ENCODE results near the gene MRPS5.

MRPS5 gene

DNA sequence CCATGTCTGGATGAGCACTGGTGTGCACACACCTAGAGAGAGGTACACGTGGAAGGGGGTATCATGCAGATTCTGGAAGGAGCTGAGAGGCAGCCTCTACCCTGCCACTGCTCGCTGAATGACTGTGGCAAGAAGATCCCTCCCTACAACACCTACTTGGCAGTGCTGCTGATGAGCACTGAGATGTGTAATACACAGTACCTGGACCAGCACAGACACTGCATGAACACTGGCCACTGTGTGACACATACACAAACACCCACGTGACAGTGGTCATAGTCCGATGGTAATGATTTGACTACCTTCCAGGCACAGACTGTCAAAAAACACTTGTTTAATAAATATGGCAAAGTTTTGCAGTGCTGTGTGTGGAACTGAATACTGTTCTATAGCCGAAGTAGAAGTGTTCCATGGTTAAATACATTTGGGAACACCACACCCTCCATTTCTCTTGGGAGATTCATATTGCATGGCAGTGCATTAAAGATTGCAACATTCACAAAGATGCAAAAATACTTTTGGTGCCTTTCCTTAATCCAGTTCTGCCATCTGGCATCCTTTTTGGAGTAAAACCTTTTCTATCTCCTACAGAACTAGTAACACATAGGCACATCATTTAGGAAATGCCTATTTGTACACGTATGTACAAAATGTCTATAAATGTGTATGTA, 29.6 kb downstream of the MRPS5 start:
- DNase-seq (ENCODE audit: insufficient read length, low spot score) (no peak), FAIRE-seq (peak; percentile 49)

DNA sequence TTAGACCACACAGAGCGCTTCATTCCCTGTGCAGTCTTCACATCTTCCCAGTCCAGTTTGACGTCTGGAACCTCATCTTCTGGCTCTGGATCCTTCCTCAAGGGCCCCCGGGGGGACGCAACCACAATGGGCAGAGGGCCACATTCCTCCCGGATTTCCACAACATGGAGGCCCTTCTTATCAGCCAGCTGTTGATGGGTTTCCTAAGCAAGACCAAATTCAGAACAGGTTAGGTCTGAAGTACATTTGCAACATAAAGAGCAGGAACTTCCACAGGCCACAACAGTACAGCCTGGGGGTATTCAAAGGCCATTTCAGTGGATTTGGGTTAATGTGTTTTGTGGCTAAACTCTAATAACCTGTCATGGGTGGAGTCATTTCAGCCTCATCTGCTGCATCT, 34.2 kb downstream of the MRPS5 start:
- no peak for FAIRE-seq
- no peak for DNase-seq (ENCODE audit: insufficient read length, low spot score)

DNA sequence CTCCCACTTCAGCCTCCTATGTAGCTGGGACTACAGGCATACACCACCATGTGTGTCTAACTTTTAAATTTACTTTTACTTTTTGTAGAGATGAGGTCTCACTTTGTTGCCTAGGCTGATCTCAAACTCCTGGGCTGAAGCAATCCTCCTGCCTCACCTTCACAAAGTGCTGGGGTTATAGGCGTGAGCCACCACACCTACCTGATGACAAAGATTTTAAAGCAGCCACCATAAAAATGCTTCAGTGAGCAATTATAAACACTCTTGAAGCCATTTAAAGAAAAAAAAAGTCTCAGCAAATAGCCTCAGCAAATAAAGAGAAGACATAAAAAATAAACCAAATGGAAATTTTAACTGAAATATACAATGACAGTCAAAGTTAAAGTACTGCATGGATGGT, 35.6 kb downstream of the MRPS5 start:
- FAIRE-seq (no peak), DNase-seq (ENCODE audit: insufficient read length, low spot score) (no peak)

DNA sequence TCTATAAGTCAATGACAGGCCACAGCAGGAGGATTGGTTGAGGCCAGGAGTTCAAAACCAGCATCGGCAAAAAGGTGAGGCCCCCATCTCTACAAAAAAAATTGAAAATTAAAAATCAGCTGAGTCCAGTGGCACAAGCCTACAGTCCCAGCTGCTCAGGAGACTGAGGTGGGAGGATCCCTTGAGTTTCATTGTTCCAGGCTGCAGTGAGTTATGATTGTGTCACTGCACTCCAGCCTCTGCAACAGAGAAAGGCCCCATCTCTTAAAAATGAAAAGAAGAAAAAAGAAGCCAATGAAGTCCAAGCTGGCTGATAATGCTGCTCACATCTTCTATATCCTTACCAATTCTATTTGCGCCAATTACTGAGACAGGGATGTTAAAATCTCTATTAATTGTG, 39.1 kb downstream of the MRPS5 start:
- FAIRE-seq (no peak), DNase-seq (ENCODE audit: insufficient read length, low spot score) (no peak)

DNA sequence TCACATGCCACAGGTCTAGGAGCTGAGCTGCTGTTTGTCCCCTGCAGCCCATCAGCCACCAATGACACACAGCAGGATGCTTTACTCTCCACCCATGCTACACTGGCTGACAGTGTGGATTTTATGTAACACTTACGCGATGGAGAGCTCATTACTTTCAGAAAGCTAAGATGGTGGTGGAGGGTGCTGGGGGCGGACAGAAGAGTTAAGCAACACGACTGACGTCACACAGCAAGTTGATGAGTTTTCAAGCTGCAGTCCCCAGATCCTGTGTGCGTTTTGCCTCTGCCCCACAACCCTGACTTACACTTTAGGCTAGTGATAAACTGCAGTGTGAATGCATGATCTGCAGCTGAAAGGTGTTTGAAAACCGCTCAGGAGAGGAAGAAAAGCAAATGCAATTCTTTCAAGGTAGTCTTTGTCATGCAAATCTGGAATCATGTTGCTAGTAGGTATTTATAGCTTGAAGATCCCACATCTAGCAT, 42.4 kb downstream of the MRPS5 start:
- FAIRE-seq (peak; percentile 33), DNase-seq (ENCODE audit: insufficient read length, low spot score) (no peak)

DNA sequence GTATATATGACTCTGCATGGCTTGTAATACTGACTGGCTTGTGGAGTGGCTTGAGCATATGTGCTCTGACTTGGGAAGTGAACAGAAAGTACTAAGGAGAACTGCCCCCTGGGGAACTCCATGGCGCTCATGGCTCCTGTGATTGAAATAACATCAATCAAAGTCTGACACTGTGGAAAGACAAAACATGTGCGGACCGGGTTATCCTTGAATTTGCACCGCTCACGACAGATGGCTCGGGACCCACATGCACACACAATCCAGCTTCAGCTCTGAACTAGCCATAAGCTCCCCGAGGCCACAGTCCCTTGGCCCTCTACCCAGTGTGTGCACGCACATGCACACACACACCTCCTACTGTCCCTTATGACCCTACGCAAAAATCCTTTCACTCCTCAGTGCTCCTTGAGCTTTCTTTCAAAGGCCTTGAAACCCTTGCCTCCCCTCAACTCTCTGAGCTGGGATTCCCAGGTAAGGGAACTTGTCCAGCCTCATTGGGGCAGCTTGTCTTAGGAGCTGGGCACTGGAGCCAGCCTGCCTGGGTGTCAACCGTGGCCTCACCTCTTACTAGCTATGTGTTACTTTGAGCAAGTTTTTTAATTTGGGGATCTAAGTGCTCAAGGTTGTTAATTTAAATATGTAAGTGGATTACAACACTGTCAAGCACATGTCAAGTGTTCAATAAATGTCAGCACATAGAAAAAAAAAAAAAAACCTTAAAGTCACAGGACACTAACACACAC, 43.6 kb downstream of the MRPS5 start:
- DNase-seq (ENCODE audit: insufficient read length, low spot score) (no peak), FAIRE-seq (no peak)

DNA sequence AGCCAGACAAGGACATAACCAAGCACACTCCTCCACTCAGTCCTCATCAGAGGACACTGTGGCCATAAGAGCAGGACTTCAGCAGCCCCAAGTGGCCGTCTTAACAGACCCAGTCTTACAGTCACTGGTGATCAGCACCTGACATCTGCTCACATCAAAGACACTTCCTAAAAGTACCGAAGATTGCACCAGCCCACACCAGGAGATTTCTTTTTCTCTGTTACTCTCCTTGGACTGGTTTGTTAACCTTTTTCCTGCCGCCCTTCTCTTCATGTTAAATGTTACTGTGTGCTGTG, 44.1 kb downstream of the MRPS5 start:
- FAIRE-seq (no peak), DNase-seq (ENCODE audit: insufficient read length, low spot score) (no peak)

DNA sequence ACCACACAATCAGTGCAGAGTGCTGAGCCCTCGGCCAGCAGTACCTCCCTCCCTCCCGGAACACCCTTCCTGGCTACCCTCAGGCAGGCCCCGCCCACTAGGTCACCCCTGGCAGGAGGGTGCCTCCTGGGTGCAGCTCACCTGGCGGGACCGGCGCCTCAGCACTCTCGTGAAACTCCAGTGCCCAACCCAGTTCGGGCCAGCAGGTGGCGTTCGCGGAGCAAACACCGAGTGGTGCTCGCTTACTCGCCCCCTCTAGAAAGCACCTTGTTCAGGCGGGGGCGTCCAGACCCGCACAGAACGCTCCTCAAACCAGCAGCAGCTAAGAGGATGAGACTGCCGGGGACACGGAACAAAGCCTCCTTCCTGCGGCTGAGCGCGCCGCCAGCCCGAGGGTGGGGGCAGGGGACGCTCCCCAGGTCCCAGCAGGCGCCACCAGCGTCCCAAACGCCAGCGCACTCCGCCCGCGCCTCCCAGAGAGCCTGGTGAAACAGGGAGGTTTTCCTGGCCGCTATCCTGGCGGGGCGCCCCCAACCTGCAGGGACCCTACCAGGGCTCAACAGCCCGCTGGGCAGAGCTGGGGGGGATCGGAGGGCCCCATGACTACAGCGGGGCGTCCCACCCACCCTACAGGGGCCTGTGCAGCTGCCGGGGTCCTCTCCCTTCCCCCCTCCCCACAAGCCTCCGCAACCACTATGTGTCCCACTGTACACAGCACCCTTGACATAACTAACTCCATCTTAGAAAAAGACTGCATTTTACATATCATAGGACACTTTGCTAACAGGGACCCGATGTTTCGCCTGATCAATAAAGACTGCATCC, 44.7 kb downstream of the MRPS5 start:
- FAIRE-seq, result peak; percentile 93

DNA sequence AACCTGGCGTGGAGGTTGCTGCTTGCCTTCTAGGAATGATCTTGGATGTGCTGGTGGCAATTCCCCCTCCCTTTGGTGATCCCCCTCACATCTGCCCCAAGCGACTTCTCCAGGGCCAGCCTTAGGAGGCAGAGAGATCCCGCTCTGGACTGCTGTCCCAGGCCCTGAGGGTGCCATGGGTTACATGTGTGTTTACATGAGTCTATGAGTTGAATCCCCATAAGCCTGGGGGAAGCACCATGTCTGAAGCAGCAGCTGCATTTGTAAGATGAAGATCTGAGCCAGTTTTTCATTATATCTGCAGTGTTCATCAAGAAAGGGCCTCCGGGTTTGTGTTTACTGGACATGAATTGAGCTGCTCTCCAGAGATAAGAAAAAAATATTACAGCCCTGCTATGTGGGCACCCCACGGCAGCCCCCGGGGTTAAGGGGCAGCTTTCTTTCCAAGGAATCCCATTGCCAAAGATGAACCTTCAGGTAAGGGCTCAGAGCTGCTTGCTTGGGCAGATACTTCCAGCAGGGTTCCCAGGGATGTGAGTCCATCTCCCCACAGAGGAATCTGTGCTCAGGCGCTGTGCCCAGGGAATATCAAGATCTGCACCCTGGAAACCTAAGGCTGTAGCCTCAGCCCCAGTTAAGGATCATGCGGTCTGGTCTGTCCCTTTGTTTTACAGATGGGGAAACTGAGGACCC, 46.0 kb downstream of the MRPS5 start:
- FAIRE-seq (no peak), DNase-seq (ENCODE audit: insufficient read length, low spot score) (no peak)

More for the DNA sequence above, 44.7 kb downstream of the MRPS5 start:
- peak; percentile 83 for DNase-seq (ENCODE audit: insufficient read length, low spot score)

DNA sequence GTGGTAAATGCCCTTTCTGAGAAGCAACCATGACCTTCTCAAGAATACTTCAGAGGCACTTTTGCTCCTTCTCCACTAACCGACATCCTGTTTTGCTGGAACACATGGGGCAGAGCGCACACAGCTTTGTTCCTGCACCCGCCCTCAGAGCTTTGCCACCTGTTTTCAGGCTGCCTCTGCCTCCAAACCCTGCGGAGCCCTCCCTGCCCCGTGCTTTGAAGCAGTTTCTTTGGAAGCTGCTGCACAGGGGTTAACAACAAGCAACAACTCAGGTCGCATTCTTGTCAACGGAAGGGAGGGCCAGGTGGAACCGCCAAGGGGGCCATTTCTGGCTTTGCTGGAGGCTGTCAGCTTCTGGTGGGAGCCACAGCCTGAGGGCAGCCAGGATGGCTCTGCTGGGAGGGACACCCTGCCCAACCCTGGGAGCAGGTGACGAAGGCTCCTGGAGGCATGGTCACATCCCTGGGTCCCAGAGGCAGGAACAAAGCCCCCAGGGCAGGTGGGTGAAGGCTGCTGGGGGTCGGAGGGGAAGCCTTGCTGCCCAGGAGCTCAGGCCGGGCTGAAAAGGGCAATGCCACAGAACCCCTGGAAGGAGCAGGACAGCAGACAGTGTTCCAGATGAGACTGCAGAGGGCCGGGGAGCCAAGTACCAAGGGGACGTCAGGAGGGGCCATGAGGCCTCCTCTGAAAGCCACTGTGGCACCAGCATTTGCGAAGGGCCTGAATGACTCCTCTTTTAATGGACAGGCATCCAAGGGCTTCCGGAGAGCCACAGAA, 46.8 kb downstream of the MRPS5 start:
- FAIRE-seq, result no peak
- DNase-seq (ENCODE audit: insufficient read length, low spot score), result no peak

DNA sequence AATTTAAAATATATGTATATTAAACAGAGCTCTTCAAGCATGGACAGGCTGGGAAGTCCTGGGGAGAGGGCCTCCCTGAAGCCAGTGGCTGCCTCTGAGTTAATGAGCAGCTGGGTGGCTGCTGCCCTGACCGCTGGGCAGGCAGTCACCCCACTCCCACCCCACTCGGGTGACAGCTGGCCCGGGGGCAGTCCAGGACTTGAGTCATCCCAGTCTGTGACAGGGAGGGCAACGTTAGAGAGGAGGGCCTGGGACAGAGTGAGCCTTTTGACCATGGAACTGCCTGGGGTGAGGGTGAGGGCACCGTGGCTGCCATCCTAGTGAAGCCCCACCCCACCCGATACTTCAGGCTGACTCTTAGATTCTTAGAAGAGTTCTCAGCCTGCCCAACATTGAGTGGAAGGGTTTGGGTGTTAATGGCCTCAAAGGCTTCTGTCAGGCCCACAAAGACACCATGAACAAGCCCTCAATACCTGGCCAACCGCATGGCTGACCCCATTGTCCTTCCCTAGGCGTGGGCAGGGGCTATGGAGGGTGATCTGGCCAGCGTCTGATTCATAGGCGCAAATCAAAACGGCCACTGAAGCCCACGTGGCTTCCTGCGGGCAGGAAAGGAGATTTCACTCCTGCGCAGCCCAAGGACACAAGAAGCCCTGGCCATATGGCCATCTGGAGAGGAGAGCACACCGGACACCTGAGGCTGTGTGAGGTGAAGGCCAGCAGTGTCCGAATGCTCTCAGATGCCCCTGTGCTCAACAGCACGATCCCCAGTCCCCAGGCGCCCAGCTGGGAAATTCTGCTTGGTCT, 47.5 kb downstream of the MRPS5 start:
- DNase-seq (ENCODE audit: insufficient read length, low spot score) (no peak), FAIRE-seq (no peak)

DNA sequence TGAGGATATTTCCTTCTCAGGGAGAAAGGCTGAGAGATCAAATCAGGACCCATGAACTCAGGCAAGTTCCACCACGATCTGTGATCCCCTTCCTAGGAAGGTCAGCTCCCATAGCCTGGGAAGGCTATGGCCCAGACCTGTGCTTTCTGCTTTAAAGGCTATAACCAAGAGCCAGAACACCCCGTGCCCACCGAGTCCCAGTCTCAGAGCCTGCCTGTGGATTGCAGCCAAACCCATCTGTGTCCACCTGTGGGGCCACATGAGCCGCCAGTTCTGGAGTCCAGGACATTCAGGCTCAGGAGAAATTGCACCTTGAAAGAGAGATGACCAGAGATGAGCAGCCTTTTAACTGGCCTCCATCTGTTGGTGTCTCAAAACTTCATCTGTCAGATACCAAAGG, 49.2 kb downstream of the MRPS5 start:
- no peak for FAIRE-seq
- DNase-seq (ENCODE audit: insufficient read length, low spot score), result no peak

DNA sequence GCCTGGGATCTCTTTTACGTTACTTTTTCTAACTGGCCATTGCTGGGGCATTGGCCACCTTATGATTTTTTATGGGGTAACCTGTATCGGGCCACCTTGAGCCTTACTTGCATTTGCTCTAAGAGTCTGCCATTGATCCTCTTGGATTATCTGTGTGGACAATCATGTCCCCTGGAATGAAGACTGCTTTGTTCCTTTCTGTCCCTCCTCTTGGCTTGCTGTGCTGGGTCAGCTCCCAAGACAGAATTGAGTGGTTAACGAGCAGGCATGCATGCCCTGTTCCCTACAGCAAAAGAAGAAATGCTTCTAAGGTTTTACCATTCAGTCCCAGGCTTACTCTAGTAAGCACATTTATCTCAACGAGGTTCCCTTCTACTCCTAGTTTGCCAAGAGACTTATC, 49.8 kb downstream of the MRPS5 start:
- DNase-seq (ENCODE audit: insufficient read length, low spot score), result no peak
- no peak for FAIRE-seq

DNA sequence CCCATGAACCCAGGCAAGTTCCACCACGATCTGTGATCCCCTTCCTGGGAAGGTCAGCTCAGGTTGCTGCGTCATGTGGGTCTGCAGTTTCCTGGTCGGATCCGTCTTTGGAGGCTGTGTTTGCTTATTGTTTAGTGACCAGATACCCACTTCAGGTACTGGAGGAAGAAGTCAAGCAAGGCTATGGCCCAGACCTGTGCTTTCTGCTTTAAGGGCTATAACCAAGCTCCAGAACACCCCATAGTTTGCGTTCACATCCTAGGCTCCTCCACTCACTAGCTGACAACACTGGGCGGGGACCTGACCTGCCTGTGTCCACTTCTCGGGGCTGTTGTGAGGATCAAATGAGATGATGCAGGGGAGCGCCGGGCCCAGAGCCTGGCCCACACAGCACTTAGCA, 52.1 kb downstream of the MRPS5 start:
- FAIRE-seq (peak; percentile 48), DNase-seq (ENCODE audit: insufficient read length, low spot score) (no peak)

DNA sequence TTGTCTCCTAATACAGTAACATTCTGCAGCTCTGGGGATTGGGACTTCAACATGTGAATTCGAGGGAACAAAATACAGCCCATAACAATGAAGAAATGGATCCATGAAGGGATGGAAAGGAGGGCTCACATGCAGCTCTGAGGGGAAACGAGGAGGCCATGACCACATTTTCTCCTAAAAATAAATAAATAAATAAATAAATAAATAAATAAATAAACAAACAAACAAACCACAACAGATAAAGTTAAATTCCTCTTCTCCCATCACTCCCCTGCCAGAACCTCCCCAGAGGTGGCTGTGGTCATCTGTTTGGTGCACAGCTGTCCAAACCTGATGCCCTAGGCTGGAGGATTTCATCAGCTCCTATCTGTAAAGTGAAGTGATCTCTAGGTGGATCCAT, 53.4 kb downstream of the MRPS5 start:
- FAIRE-seq, result no peak
- DNase-seq (ENCODE audit: insufficient read length, low spot score), result no peak

DNA sequence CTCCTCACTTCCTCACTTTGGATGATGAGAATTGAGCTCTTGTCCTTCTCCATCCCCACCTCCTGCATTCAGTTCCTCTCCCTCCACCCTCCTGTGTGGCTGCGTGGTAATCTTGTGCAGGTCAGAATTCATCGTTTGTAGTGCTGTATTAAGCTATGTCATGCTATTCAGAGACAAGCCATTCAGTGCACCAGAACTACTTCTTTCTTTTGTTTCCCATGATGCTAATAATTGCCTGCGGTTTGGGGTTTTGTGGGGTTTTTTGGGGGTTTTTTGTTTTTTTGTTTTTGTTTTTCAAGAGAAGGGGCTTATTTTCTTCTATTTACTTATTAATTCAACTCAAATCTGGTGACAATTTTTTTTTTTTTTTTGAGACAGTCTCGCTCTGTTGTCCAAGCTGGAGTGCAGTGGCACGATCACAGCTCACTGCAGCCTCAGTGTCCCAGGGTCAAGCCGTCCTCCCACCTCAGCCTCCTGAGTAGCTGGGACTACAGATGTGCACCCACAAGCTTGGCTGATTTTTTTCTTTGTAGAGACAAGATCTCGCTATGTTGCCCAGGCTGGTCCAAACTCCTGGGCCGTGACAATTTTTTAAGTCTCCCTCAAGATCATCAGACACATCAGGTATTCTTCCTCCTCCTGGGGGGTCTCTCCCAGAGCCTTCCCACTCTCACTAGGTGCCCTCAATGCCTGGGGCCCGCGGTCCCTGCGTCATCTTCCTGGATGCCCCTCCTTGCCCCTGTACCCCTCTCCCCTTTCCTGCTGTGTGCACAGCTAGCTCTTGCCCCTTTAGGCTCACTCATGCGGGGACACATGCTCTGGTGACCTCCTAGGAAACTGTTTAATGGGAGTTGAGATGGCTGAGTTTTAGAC, 58.3 kb downstream of the MRPS5 start:
- DNase-seq (ENCODE audit: insufficient read length, low spot score) (no peak), FAIRE-seq (no peak)

DNA sequence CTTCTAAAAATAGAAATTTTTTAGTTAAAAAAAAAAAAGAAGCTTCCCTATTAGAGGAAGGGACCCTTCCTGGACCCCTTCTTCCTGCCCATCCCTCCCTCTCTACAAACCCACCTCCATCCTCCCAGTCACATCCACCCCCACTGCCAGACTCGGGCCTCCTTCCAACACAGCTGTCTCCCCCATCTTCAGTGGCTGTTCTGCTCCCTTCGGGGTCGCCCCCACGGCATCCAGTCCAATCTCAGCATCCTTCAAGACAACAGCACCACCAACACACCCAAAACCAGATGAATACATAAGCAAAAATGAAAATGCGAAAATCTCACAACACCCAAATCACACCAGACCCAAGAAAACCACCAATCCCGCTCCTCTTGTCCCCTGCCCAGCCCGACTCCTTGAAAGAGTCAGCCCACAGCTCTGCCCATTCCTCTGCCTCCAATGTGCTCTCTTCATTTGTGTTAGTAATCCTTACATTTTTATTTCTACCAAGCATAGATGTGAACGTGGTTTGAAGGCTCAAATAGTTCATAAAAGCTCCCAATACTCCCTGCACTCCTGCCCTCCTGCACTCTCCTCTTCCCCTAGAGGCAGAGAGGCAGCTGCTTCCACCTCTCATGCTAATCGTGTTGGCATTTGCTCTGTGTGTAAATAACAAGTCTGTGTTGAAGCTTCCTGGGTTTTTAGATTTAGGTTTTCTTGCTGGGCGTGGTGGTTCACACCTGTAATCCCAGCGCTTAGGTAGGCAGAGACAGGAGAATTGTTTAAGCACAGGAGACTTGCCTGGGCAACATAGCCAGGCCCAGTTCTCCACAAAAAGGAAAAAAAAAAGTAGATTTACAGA, 59.1 kb downstream of the MRPS5 start:
- DNase-seq (ENCODE audit: insufficient read length, low spot score) (no peak), FAIRE-seq (no peak)

Data from HTR-8/SVneo (cell line).